Sigmoid colon (tissue), 7 donors: Measurements from ENCODE around the gene ATG4A. TPM values are rescaled to one million over a fixed set of nuclear protein-coding genes. Genes with fewer than 3 reads are reported as not detected.

Experiments used
- DNase-seq: peaks from one replicate; pipeline ENCODE4 v3.0.0-alpha.2; 2019
- H3K27ac ChIP-seq, 4 donors: fragments of 200-600 bp; sonication (generic); one replicate each; pipeline ENCODE4 v1.5.1; 2016 to 2019; ENCODE audit warnings: mild to moderate bottlenecking in 1 of 4
- H3K27me3 ChIP-seq, 3 donors: fragments of 200-600 bp; sonication (generic); one replicate each; pipeline ENCODE4 v1.5.1; 2019; ENCODE audit warnings: mild to moderate bottlenecking in 1 of 3
- H3K36me3 ChIP-seq, 4 donors: fragments of 200-600 bp; sonication (generic); one replicate each; pipeline ENCODE4 v1.5.1; 2016 to 2019
- H3K4me1 ChIP-seq, 4 donors: fragments of 200-600 bp; sonication (generic); one replicate each; pipeline ENCODE4 v1.5.1; 2017 to 2019
- H3K4me3 ChIP-seq, 4 donors: fragments of 200-600 bp; sonication (generic); one replicate each; pipeline ENCODE4 v1.5.1; 2017 to 2019; ENCODE audit warnings: mild to moderate bottlenecking in 2 of 4, moderate library complexity in 1 of 4
- H3K9me3 ChIP-seq, 4 donors: fragments of 200-600 bp in 3 of 4; sonication (generic) in 3 of 4; one replicate each; pipeline versions ENCODE4 v1.5.1 to v1.6.1; 2013 to 2019
- EP300 ChIP-seq, 4 donors: sonication (generic); formaldehyde crosslinking; IDR thresholded peaks; one replicate each; pipeline ENCODE4 v1.6.1; 2017; ENCODE audit warnings: antibody characterized with exemption in 4 of 4
- POLR2A ChIP-seq, 2 donors: fragments of 450-650 bp; IDR thresholded peaks; one replicate each; pipeline ENCODE4 v1.6.1; 2016; ENCODE audit warnings: antibody characterized with exemption in 2 of 2, mild to moderate bottlenecking in 2 of 2, moderate library complexity in 2 of 2
- POLR2AphosphoS5 ChIP-seq, 4 donors: sonication (generic); formaldehyde crosslinking; IDR thresholded peaks; one replicate each; pipeline ENCODE4 v1.6.1; 2017; ENCODE audit warnings: antibody characterized with exemption in 4 of 4
- WGBS, 2 donors: extraction: QIAGEN DNeasy Blood & Tissue Kit; methylation state at CpG; one replicate each; pipeline ENCODE4 v1.1.7; 2013; 5-methylcytosine and 5-hydroxymethylcytosine counted together
- intact Hi-C: fragments of 100-400 bp; cut with DNase I; formaldehyde crosslinking; loops from one replicate; pipeline ENCODE4 v1.15.1; 2023
- polyA plus RNA-seq, 3 donors: library from polyadenylated mRNA; stranded (reverse); fragments of 200-250 nt; gene quantifications; one replicate each; pipeline ENCODE4 v1.2.3, GENCODE V29; 2013
- total RNA-seq, 4 donors: library from RNA; depleted of rRNA; stranded (reverse); fragments of >200 nt; gene quantifications; one replicate each; pipeline ENCODE4 v1.1.0, GENCODE V29; 2016
- TF ChIP-seq, protein P1 (sequence below), 4 experiments: fragments of 450-650 bp in 3 of 4; fragments of 200-600 bp in 1 of 4; IDR thresholded peaks; one replicate each; pipeline ENCODE4 v1.5.1; 2016 to 2019; ENCODE audit warnings: antibody characterized with exemption in 4 of 4, mild to moderate bottlenecking in 3 of 4, moderate library complexity in 2 of 4
- donor health status: healthy with polysubstance abuse.
- donor health status: Bipolar disorder and iron deficiency.
- donor health status: healthy.

ATG4A gene
- total and polyA plus RNA-seq, 7 donors: 5.0 to 38.6 (median 14.3) TPM

DNA sequence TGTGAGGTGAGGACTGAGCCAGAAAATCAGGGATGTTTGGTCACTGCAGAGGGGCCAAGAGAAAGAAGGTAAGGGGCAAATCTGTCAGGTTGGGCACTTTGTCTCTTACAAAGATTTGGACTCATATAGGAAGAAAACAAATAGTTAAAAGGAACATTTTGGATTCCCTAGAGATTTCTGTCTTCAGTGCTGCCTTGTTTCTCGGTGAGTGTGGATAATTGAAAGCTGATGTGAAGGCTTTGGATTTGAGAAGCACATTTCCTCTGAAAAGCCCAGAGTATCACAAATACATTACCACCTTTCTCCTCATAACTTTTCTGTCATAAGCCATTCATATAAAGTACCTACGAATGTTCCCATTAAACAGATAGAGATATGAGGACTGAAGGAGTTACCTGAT is 107.5 kb downstream of the ATG4A start:
- 86 to 87% methylated on average over 2 of the region's 2 CpGs for WGBS, 2 donors
- peak overlapping the region in 1 of 4 donors; percentile 43 for H3K27ac ChIP-seq

GRCh38 chrX:108199691-108200090 is 108.1 kb downstream of the ATG4A start:
- no peaks in the 10 kb centered on the region for H3K9me3 ChIP-seq
- TF ChIP-seq EP300 (IDR thresholded peaks at IDR 0.05) (no peak), POLR2AphosphoS5 (IDR thresholded peaks at IDR 0.05) (peak in 1 of 4 donors; percentile 16), POLR2A (IDR thresholded peaks at IDR 0.05) (no peak)
- TF ChIP-seq, protein P1, sequence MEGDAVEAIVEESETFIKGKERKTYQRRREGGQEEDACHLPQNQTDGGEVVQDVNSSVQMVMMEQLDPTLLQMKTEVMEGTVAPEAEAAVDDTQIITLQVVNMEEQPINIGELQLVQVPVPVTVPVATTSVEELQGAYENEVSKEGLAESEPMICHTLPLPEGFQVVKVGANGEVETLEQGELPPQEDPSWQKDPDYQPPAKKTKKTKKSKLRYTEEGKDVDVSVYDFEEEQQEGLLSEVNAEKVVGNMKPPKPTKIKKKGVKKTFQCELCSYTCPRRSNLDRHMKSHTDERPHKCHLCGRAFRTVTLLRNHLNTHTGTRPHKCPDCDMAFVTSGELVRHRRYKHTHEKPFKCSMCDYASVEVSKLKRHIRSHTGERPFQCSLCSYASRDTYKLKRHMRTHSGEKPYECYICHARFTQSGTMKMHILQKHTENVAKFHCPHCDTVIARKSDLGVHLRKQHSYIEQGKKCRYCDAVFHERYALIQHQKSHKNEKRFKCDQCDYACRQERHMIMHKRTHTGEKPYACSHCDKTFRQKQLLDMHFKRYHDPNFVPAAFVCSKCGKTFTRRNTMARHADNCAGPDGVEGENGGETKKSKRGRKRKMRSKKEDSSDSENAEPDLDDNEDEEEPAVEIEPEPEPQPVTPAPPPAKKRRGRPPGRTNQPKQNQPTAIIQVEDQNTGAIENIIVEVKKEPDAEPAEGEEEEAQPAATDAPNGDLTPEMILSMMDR (IDR thresholded peaks at IDR 0.05): peak in 1 of 4 experiments; percentile 39
- H3K4me1 ChIP-seq: no peaks in the 10 kb centered on the region
- no peak for DNase-seq
- H3K36me3 ChIP-seq: no peaks in the 10 kb centered on the region
- H3K4me3 ChIP-seq: no peak overlapping the region
- peaks cover 0 to 3% (median 0%) of the 10 kb centered on the region in 3 donors for H3K27me3 ChIP-seq
- intact Hi-C loops: no loop called here
- H3K27ac ChIP-seq: peak overlapping the region in 1 of 4 donors; percentile 47
- WGBS, 2 donors: 3 to 6% methylated on average over 4 of the region's 4 CpGs

More for the DNA sequence above, 107.5 kb downstream of the ATG4A start:
- no peaks in the 10 kb centered on the region for H3K4me1 ChIP-seq
- no peak for DNase-seq
- H3K36me3 ChIP-seq: no peaks in the 10 kb centered on the region
- H3K9me3 ChIP-seq: no peaks in the 10 kb centered on the region
- peaks cover 0 to 3% (median 0%) of the 10 kb centered on the region in 3 donors for H3K27me3 ChIP-seq
- intact Hi-C loops: no loop called here
- no peak for TF ChIP-seq EP300 (IDR thresholded peaks at IDR 0.05)
- TF ChIP-seq, protein P1 (IDR thresholded peaks at IDR 0.05): no peak
- no peak for TF ChIP-seq POLR2AphosphoS5 (IDR thresholded peaks at IDR 0.05)
- no peak for TF ChIP-seq POLR2A (IDR thresholded peaks at IDR 0.05)
- no peak overlapping the region for H3K4me3 ChIP-seq

GRCh38 chrX:108203540-108203939 is 112.0 kb downstream of the ATG4A start:
- no peak overlapping the region for H3K4me3 ChIP-seq
- no peak for DNase-seq
- H3K27me3 ChIP-seq: peaks cover 0 to 1% (median 0%) of the 10 kb centered on the region in 3 donors
- H3K4me1 ChIP-seq: no peaks in the 10 kb centered on the region
- TF ChIP-seq POLR2AphosphoS5 (IDR thresholded peaks at IDR 0.05): no peak
- TF ChIP-seq, protein P1 (IDR thresholded peaks at IDR 0.05): no peak
- TF ChIP-seq POLR2A (IDR thresholded peaks at IDR 0.05): no peak
- no peaks in the 10 kb centered on the region for H3K9me3 ChIP-seq
- intact Hi-C loops: no loop called here
- H3K27ac ChIP-seq: no peak overlapping the region
- WGBS, 2 donors: 23 to 64% methylated on average over 3 of the region's 3 CpGs
- H3K36me3 ChIP-seq: no peaks in the 10 kb centered on the region

Other genes with a start within 250 kb of the ATG4A start
- gene TEX13B, start 109.4 kb upstream of the ATG4A start, total RNA-seq: not detected
- not detected for gene TEX13B, start 109.4 kb upstream of the ATG4A start, polyA plus RNA-seq
- gene VSIG1, start 46.7 kb upstream of the ATG4A start, total RNA-seq: under 1 TPM in 1 of 4 donors, not detected in 3; 0.36 TPM
- under 1 TPM in 1 of 3 donors, not detected in 2; 0.64 TPM for gene VSIG1, start 46.7 kb upstream of the ATG4A start, polyA plus RNA-seq
- gene PSMD10, start 236 bp upstream of the ATG4A start, total RNA-seq: 10 to 100 TPM; 21.6 to 51.7 (median 36.7) TPM
- 10 to 100 TPM; 34.7 to 69.1 (median 43.2) TPM for gene PSMD10, start 236 bp upstream of the ATG4A start, polyA plus RNA-seq